Neural crest cell (in vitro differentiated cells): ENCODE data around the gene GALNT3. TPM values are rescaled to one million over a fixed set of nuclear protein-coding genes. Genes with fewer than 3 reads are reported as not detected.

Source experiments
- DNase-seq: peaks from one replicate; pipeline ENCODE4 v3.0.0; 2021; ENCODE audit warnings: low read depth, mixed read lengths, low spot score
- H3K27ac Mint-ChIP-seq: one replicate; pipeline ENCODE4 v1.8.0; 2021; ENCODE audit warnings: mild to moderate bottlenecking, mixed read lengths; ENCODE audit not compliant: unreplicated experiment
- H3K27me3 Mint-ChIP-seq: 2 replicates; pipeline ENCODE4 v1.8.0; 2021; ENCODE audit warnings: low read depth, mild to moderate bottlenecking, mixed read lengths
- H3K36me3 Mint-ChIP-seq: 2 replicates; pipeline ENCODE4 v1.8.0; 2021; ENCODE audit warnings: low read depth, mild to moderate bottlenecking, mixed read lengths
- H3K4me1 Mint-ChIP-seq: 2 replicates; pipeline ENCODE4 v1.8.0; 2021; ENCODE audit warnings: mixed read lengths
- H3K4me3 Mint-ChIP-seq: one replicate; pipeline ENCODE4 v1.8.0; 2021; ENCODE audit warnings: mild to moderate bottlenecking, mixed read lengths
- H3K9me3 Mint-ChIP-seq: 2 replicates; pipeline ENCODE4 v1.8.0; 2021; ENCODE audit warnings: mixed read lengths
- CTCF ChIP-seq: fragments of 200-600 bp; sonication (generic); conservative IDR thresholded peaks from 2 replicates; pipeline ENCODE4 v1.5.0; 2021; ENCODE audit warnings: antibody characterized with exemption, mild to moderate bottlenecking
- total RNA-seq: library from RNA; stranded (reverse); gene quantifications from 2 replicates; pipeline ENCODE4 v1.2.1, GENCODE V29; 2021

GALNT3 gene
- total RNA-seq, 1 donor from 2014 or later, result 3.1 TPM

GRCh38 chr2:165778187-165778556, 15.9 kb downstream of the GALNT3 start:
- Mint-ChIP-seq H3K4me1 (no peaks in the 10 kb centered on the region), H3K27ac (no peak overlapping the region), H3K27me3 (no peaks in the 10 kb centered on the region), H3K9me3 (peaks cover 11% of the 10 kb centered on the region), H3K36me3 (peaks cover 2% of the 10 kb centered on the region), H3K4me3 (no peak overlapping the region)
- DNase-seq, result no peak
- no peak for TF ChIP-seq CTCF

GRCh38 chr2:165777522-165778186, 16.4 kb downstream of the GALNT3 start:
- H3K36me3 Mint-ChIP-seq, result peaks cover 5% of the 10 kb centered on the region

GRCh38 chr2:165776796-165777195, 17.3 kb downstream of the GALNT3 start:
- Mint-ChIP-seq H3K36me3 (peaks cover 5% of the 10 kb centered on the region), H3K4me1 (no peaks in the 10 kb centered on the region), H3K27me3 (no peaks in the 10 kb centered on the region), H3K9me3 (peaks cover 13% of the 10 kb centered on the region), H3K4me3 (no peak overlapping the region), H3K27ac (no peak overlapping the region)
- TF ChIP-seq CTCF, result no peak
- DNase-seq, result no peak

More at GRCh38 chr2:165777522-165778186, 16.4 kb downstream of the GALNT3 start:
- DNase-seq, result no peak
- no peak for TF ChIP-seq CTCF
- Mint-ChIP-seq H3K9me3 (peaks cover 13% of the 10 kb centered on the region), H3K27ac (no peak overlapping the region), H3K4me1 (no peaks in the 10 kb centered on the region), H3K27me3 (no peaks in the 10 kb centered on the region), H3K4me3 (no peak overlapping the region)

DNA sequence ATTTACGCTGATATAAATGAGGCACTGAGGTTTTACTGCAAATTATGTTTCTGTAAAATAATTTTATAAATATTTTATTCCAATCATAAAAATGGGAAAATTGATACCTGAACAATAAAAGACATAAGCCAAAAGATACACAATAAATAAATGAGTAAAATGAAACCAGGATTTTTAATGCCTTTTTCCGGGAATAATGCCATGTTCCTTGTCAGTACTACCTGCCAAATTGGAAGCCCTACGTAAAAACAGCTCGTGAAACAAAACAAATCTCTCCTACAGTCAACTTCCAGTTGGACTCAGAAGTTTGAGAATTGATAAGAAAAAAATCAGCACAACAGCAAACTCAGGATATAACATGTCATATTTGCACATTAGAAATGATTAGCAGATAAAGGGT, 18.0 kb downstream of the GALNT3 start:
- Mint-ChIP-seq H3K4me3 (no peak overlapping the region), H3K9me3 (peaks cover 13% of the 10 kb centered on the region), H3K36me3 (peaks cover 5% of the 10 kb centered on the region), H3K4me1 (no peaks in the 10 kb centered on the region), H3K27ac (no peak overlapping the region), H3K27me3 (no peaks in the 10 kb centered on the region)
- no peak for DNase-seq
- no peak for TF ChIP-seq CTCF

DNA sequence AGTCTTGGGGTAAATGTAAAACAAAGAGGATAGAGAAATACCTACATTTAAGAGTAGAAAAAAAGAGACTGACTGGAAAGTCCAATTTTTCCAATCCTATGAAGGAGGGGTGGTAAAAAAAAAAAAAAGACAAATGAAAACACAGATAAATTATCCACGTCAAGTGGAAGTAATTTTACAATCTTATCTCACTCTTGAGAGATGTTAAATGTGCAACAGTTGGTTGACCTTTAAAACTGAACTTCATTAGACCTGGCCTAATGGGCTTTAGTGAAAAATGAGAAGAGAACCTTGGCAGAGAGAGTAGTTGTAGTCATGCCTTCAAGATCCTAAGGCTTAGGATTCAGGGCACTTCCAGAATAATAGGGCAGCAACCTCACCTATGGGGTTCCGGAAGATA, 20.4 kb downstream of the GALNT3 start:
- TF ChIP-seq CTCF, result no peak
- Mint-ChIP-seq H3K4me1 (no peaks in the 10 kb centered on the region), H3K9me3 (peaks cover 10% of the 10 kb centered on the region), H3K36me3 (peaks cover 3% of the 10 kb centered on the region), H3K27me3 (no peaks in the 10 kb centered on the region), H3K4me3 (no peak overlapping the region), H3K27ac (no peak overlapping the region)
- DNase-seq, result no peak
